ENCODE measurements around the gene IL12A.

DNA sequence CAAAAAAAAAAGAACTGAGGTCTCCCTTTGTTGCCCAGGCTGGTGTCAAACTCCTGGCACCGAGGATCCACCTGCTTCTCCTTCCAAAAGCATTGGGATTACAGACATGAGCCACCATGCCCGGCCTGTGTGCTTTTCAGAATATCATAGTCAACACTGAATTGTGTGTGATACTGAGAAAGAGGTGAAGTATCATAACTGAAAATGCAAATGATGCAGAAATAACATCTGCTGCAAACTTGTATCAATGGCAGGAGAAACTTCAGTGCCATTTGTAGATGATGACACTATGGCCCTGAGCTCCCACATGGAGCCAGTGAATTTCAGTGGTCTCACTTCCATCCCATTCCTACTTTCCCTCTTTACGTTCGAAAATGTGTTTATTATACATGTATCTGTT, 21.9 kb downstream of the IL12A start:
- no peak for TF ChIP-seq EZH2phosphoT487 (conservative IDR thresholded peaks at IDR 0.05; ENCODE audit: low read length)
- TF ChIP-seq CTCF (IDR thresholded peaks at IDR 0.05; ENCODE audit: insufficient read depth, low read length, poor library complexity, severe bottlenecking): no peak
